Measurements from ENCODE around the gene CDY2B.
"Not testable (repeated sequence)": the region's sequence is repeated elsewhere in the genome, so short reads cannot be mapped to it uniquely, and the experiment has no call there.

CDY2B gene, protein sequence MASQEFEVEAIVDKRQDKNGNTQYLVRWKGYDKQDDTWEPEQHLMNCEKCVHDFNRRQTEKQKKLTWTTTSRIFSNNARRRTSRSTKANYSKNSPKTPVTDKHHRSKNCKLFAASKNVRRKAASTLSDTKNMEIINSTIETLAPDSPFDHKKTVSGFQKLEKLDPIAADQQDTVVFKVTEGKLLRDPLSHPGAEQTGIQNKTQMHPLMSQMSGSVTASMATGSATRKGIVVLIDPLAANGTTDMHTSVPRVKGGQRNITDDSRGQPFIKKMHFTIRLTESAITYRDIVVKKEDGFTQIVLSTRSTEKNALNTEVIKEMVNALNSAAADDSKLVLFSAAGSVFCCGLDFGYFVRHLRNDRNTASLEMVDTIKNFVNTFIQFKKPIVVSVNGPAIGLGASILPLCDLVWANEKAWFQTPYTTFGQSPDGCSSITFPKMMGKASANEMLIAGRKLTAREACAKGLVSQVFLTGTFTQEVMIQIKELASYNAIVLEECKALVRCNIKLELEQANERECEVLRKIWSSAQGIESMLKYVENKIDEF

DNA sequence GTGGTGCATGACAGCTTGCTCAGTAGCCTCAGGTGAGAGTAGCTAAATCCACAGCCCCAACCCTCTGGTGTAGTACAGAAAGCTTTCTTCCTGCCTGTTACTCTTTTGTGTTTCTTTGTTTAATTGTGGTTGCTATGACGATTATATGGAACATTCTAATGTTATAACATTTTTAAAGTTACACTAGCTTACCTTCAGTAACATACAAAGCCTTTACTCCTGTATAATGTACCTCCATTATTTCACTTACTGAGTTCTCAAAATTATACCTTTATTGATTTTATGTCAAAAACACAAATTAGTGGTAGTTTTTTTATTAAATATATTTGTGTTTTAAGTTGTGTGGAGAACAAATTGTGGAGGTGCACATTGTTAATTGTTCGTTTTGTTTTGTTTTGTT lies at the start of gene CDY2B:
CDY2B (minus strand) TSS at position 101 of the 400 bp plus-strand sequence. CDS start 328 bp downstream, outside the sequence.
- H3K4me3 ChIP-seq (ENCODE audit: control insufficient read depth, low read depth, low read length); DNase-seq (ENCODE audit: low read depth): not testable (repeated sequence)

DNA sequence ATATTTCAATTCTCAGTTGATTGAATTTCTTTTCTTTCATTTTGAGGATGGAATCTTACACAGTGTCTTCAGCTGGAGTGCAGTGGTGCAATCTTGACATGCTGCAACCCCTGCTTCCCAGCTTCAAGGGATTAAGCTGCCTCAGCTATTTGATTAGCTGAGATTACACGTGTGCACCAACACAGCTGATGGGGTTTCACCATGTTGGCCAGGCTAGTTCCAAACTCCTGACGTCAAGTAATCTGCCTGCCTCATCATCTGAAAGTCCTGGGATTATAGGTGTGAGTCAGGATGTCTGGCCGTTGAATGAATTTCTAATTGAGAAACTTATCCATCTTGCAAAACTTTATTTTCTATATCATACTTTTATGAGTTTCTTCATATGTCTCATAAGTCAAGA lies 28.0 kb upstream of the CDY2B start:
- DNase-seq (ENCODE audit: low read depth); H3K4me3 ChIP-seq (ENCODE audit: control insufficient read depth, low read depth, low read length): not testable (repeated sequence)

DNA sequence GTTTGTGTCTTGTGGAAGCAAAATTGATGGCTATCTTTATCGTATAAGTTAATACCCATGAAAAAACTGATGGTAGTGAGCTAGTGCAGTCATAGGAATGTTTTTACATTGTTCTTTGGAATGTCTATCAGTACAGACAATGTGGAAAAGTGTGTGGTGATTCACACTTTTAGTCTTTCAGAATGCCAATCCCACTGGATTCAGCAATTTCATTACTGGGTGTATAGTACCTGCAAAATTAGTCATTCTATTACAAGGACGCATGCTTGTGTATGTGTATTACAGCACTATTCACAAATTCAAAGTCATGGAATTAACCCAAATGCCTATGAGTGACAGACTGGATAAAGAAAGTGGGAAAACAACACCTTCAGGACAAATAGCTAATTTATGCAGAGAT lies 27.3 kb upstream of the CDY2B start:
- not testable (repeated sequence) for H3K4me3 ChIP-seq (ENCODE audit: control insufficient read depth, low read depth, low read length); DNase-seq (ENCODE audit: low read depth)

DNA sequence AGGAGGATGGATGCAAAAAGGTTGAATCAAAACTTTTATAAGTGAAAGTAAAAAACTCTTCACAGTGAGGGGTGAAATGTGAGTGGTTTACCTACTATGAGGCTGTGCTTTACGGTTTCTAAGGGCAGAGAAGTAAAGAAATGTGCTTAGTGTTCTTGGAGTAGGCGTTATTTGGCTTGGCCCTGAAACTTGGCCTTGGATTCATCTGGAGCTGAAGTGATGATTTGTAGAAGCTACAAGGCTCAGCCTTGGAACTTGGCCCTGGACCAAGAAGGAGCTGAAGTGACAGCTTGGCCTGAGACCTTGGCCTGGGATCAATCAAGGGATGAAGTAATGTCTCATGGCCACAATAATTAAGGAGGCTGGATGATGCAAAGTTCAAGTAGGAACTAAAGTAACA lies 1.7 kb upstream of the CDY2B start:
- DNase-seq (ENCODE audit: low read depth); H3K4me3 ChIP-seq (ENCODE audit: control insufficient read depth, low read depth, low read length): not testable (repeated sequence)

DNA sequence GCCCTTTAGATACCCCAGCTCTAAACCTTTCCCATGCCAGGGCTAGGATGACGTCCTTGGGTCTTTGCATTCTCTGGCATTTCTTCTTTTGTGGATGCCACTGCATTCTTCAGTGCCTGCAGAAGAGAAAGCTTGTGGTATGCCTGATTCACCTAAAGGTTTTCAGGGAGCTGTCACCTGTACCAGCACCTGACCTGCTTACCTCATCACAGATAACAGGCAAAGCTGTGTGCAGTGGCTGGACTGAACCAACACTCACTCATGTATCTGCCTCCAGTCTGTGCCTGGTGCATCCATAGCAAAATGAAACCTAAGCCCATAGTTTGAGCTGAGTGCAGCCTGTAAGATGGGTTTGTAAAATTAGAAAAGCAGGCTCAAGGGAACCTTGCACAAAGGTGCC lies 3.3 kb downstream of the CDY2B start:
- H3K4me3 ChIP-seq (ENCODE audit: control insufficient read depth, low read depth, low read length), result not testable (repeated sequence)

DNA sequence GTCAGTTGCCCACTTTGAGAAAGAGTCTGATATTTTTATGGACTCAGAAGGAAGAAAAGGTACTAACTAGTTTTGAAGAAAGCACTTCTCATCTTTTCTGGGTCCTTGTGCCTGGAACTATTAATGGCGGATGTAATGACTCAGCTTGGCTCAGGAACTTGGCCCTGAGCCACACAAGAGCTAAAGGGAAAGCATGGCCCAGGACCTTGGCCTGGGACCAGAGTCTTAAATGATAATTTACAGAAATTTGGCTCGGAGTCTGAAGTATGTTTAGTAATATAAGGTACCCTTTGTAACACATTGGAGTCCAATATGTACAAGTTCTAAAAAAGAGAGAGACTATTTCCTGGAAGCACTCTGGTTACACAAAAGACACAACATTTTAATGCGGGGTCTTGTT lies 4.6 kb downstream of the CDY2B start:
- DNase-seq (ENCODE audit: low read depth); H3K4me3 ChIP-seq (ENCODE audit: control insufficient read depth, low read depth, low read length): not testable (repeated sequence)

More for the DNA sequence above, 3.3 kb downstream of the CDY2B start:
- DNase-seq (ENCODE audit: low read depth), result not testable (repeated sequence)

DNA sequence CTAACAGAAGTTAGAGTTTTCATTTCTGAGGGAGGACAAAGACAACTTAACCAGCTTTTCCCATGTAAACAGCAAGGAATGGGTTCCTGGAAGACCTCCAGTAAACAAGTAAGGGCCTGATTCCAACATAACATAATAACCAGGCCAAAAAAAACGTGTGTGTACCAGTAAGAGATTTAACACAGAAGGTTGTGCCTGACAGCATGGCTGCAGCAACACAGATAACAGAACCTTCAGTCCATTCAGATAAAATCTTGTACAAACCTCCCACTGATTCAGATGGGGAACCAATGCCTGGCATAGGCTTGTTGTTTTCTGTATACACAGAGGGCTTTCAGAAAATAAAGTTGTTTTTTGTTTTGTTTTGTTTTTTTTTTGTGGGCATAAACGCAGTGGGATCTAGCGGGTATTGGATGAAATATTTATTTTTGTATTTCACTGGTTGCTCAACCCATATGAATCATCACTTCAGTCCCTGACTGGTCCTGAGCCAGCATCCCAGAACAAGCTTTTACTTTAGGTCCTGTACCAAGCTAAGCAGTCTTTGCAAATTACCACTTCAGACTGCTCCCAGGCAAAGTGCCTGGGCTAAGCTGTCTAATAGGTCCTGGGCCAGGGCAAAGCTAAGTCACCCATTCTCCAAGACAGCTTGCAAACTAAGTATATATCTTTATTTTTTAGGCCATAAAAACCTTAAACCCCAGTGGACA lies 8.7 kb downstream of the CDY2B start:
- H3K4me3 ChIP-seq (ENCODE audit: control insufficient read depth, low read depth, low read length), result not testable (repeated sequence)

DNA sequence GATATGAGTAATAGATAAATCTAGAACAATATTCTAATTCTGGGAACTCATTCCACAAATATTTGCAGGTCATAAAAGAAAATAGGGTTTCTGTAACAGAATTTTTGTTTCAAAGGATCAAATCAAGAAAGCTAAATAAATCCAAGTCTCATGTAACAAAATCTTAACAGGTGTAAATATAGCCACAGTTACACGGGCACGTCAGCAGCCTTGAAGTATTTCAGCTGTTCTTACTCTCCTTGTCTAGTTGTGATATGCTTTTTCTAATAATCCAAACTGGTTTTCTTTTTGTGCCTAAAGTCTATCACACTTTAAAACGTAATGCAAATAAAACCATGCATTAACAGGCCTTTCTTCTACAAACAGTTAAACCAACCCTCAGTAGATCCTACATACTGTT lies 9.3 kb downstream of the CDY2B start:
- H3K4me3 ChIP-seq (ENCODE audit: control insufficient read depth, low read depth, low read length); DNase-seq (ENCODE audit: low read depth): not testable (repeated sequence)

More for the DNA sequence above, 8.7 kb downstream of the CDY2B start:
- DNase-seq (ENCODE audit: low read depth), result not testable (repeated sequence)

DNA sequence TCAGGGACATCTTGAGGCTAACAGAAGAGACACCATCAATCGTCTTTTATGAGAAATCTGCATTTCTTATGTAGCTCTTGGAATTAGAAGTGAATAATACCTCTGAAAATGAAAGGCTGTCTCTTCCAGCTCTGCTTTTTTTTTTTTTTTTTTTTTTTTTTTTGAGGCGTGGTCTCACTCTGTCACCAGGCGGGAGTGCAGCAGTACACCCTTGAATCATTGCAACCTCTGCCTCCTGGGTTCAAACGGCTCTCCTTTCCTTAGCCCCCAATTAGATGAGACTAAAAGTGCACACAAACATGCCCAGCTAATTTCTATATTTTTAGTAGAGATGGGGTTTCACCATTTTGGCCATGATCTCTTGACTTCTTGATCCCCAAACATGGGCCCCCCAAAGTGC lies 12.2 kb downstream of the CDY2B start:
- DNase-seq (ENCODE audit: low read depth), result not testable (repeated sequence)

DNA sequence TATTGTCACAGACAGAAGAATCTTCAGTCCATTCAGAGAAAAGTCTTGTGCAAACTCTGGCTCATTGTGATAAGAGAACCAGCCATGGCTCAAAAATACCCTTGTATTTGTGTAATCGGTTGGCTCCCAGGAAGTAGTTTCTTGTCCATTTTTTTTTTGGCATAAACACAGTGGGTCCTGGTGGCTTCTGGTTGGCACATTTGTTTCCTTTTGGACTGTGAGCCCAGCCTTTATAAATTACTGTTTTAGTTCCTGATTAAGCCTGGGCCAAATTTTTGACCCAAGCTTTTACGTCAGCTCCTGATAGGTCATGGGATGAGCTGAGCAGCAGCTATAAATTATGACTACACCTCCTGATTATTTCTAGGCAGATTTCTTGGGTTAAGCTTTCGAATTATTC lies 19.4 kb downstream of the CDY2B start:
- not testable (repeated sequence) for DNase-seq (ENCODE audit: low read depth)

More for the DNA sequence above, 12.2 kb downstream of the CDY2B start:
- not testable (repeated sequence) for H3K4me3 ChIP-seq (ENCODE audit: control insufficient read depth, low read depth, low read length)

DNA sequence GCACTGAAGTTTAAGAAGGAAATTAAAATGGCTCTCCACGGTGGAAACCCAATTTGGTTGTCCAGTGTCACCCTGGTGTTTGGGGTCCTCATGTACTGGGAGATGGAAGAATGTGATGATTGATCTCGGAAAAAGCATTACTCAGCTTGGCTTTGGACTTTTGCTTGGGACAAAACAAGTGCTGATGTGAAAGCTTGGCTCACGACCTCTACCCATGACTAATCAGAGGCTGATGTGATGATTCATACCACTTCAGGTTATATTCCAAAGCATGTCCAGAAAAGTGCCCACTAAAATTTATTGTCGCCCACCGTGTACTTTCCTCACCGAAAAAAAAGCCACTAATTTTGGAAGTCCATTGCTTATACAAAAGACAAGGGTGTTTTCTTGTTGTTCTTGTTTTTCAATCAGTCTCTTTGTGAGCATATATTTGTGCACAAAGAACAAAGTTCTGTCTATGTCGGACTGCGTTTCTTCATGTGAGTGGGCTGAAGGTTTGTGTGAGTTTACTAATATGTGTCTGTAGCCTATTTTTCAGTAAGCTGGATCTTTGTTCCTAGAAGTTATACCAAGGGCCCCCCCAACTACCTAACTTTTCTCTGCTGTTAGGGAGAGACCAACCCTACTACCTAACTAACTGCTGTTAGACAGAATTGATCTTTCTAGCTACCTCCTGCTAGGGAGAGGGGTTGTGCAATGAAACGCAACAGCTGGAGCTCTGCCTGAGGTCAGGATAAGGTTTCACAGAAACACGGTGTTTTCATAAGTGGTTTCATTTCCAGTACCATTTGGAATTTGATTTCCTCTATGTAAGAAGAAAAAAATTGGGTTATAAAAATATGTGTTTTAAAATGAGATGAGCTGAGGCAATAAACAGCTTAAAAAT lies 22.8 kb downstream of the CDY2B start:
- DNase-seq (ENCODE audit: low read depth); H3K4me3 ChIP-seq (ENCODE audit: control insufficient read depth, low read depth, low read length): not testable (repeated sequence)

More for the DNA sequence above, 19.4 kb downstream of the CDY2B start:
- H3K4me3 ChIP-seq (ENCODE audit: control insufficient read depth, low read depth, low read length), result not testable (repeated sequence)

DNA sequence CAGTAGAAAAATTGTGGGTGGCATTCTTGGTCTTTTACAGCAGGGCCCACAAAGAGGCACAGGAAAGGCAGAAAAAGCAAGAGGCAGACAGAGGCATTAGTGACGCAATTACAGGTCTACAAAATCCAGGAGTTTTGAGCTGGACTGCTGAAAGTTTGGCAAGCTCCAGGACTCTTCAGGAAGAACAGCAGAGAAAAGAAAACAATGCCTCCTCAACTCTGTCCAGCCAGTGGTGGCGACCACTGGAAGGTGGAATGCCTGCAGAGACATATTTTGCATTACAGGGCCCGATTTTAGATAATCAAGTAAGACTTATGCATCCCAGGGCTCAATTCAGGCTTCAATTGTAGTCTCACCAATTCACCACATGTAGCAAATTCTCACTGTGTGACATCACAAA lies 23.5 kb downstream of the CDY2B start:
- DNase-seq (ENCODE audit: low read depth); H3K4me3 ChIP-seq (ENCODE audit: control insufficient read depth, low read depth, low read length): not testable (repeated sequence)

DNA sequence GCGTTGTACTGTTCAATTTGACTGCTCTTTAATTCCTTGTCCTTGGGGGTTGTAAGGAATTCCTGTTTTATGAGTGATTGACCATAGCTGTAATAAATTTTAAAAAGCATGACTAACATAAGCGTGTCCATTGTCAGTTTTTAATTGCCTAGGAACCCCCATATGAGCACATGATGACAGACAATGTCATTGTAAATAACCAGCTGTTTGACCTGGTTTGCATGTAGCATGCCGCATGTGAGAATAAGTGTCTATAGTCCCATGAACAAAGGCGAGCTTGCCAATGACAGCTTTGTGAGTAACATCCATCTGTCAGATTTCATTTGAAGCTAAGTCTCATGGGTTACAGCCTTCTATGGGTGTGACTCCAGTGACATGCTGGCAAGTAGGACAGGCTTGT lies 30.9 kb downstream of the CDY2B start:
- not testable (repeated sequence) for H3K4me3 ChIP-seq (ENCODE audit: control insufficient read depth, low read depth, low read length)

DNA sequence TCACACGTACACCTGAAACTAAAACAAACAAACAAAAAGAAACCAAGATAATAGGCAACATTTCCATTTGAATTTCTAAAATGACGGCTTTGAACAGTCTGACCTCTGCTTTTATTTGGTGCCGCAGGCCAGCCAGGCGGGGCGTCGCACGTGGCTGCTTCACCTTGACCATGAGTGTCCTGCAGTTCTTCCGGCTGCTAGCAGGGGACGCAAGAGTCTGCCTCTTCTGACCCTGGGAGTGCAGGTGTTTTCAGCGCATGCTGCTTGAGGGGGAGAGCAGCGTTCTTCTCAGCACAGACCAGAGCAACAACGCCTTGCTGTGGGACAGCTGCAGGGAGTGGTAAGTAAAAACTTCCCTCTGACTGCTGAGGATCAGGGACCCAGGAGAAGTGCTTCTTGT lies 47.9 kb downstream of the CDY2B start:
- DNase-seq (ENCODE audit: low read depth); H3K4me3 ChIP-seq (ENCODE audit: control insufficient read depth, low read depth, low read length): not testable (repeated sequence)

More for the DNA sequence above, 30.9 kb downstream of the CDY2B start:
- DNase-seq (ENCODE audit: low read depth), result not testable (repeated sequence)

Measured in fibroblast of mammary gland (primary cell).